ENCODE data around the gene STX2. TPM values are rescaled to one million over a fixed set of nuclear protein-coding genes. Genes with fewer than 3 reads are reported as not detected.

The STX2 gene
- total RNA-seq, 1 donor from 2014 or later = 33.0 TPM

- DNase-seq (ENCODE audit: low read depth) = no peak
- H2AFZ ChIP-seq (ENCODE audit: low read depth, low read length) = no peak overlapping the region
- Mint-ChIP-seq H3K4me3 (ENCODE audit: unreplicated experiment) (no peak overlapping the region), H3K9me3 (ENCODE audit: unreplicated experiment) (no peaks in the 10 kb centered on the region), H3K4me1 (ENCODE audit: low read depth, unreplicated experiment) (peaks cover 4% of the 10 kb centered on the region), H3K27ac (ENCODE audit: unreplicated experiment) (no peak overlapping the region), H3K27me3 (ENCODE audit: low read depth, unreplicated experiment) (no peaks in the 10 kb centered on the region), H3K36me3 (ENCODE audit: low read depth, unreplicated experiment) (peaks cover 21% of the 10 kb centered on the region)
- peaks cover 46% of the 10 kb centered on the region for H3K36me3 ChIP-seq (ENCODE audit: insufficient read depth, low read length)
- no peaks in the 10 kb centered on the region for H3K9me3 ChIP-seq (ENCODE audit: insufficient read depth, low read depth, low read length)
- H4K20me1 ChIP-seq (ENCODE audit: insufficient read depth, low read length) = peaks cover 20% of the 10 kb centered on the region
- H3K4me1 ChIP-seq (ENCODE audit: insufficient read depth, low read length) = peaks cover 9% of the 10 kb centered on the region
- no peak overlapping the region for H3K4me3 ChIP-seq (ENCODE audit: insufficient read depth, low read depth, low read length)
- no peak overlapping the region for H3K9ac ChIP-seq (ENCODE audit: low read length)
- H3K4me2 ChIP-seq (ENCODE audit: low read length) = no peak overlapping the region
- H3K79me2 ChIP-seq (ENCODE audit: insufficient read depth, low read length) = no peaks in the 10 kb centered on the region
- no peaks in the 10 kb centered on the region for H3K27me3 ChIP-seq (ENCODE audit: insufficient read depth, low read length)
- no peak for FAIRE-seq
- no peak overlapping the region for H3K27ac ChIP-seq (ENCODE audit: low read depth, low read length)
- TF ChIP-seq CTCF (IDR thresholded peaks at IDR 0.05; ENCODE audit: insufficient read depth, low read depth, low read length) (no peak), EZH2 (IDR thresholded peaks at IDR 0.05; ENCODE audit: insufficient read depth, low read length) (no peak)
Measured at GRCh38 chr12:130800312-130800711, 38.7 kb downstream of the STX2 start.

GRCh38 chr12:130799051-130799450 is 40.0 kb downstream of the STX2 start:
- Mint-ChIP-seq H3K27me3 (ENCODE audit: low read depth, unreplicated experiment) (no peaks in the 10 kb centered on the region), H3K4me3 (ENCODE audit: unreplicated experiment) (no peak overlapping the region), H3K27ac (ENCODE audit: unreplicated experiment) (no peak overlapping the region), H3K4me1 (ENCODE audit: low read depth, unreplicated experiment) (peaks cover 4% of the 10 kb centered on the region), H3K9me3 (ENCODE audit: unreplicated experiment) (no peaks in the 10 kb centered on the region), H3K36me3 (ENCODE audit: low read depth, unreplicated experiment) (peaks cover 11% of the 10 kb centered on the region)
- no peak for TF ChIP-seq EZH2 (IDR thresholded peaks at IDR 0.05; ENCODE audit: insufficient read depth, low read length)
- TF ChIP-seq CTCF (IDR thresholded peaks at IDR 0.05; ENCODE audit: insufficient read depth, low read depth, low read length) = no peak
- no peaks in the 10 kb centered on the region for H3K79me2 ChIP-seq (ENCODE audit: insufficient read depth, low read length)
- no peak overlapping the region for H2AFZ ChIP-seq (ENCODE audit: low read depth, low read length)
- H3K9me3 ChIP-seq (ENCODE audit: insufficient read depth, low read depth, low read length) = no peaks in the 10 kb centered on the region
- no peak overlapping the region for H3K27ac ChIP-seq (ENCODE audit: low read depth, low read length)
- FAIRE-seq (no peak), DNase-seq (ENCODE audit: low read depth) (no peak)
- H3K4me2 ChIP-seq (ENCODE audit: low read length) = no peak overlapping the region
- H3K9ac ChIP-seq (ENCODE audit: low read length) = no peak overlapping the region
- no peaks in the 10 kb centered on the region for H3K27me3 ChIP-seq (ENCODE audit: insufficient read depth, low read length)
- no peak overlapping the region for H3K4me3 ChIP-seq (ENCODE audit: insufficient read depth, low read depth, low read length)
- H3K36me3 ChIP-seq (ENCODE audit: insufficient read depth, low read length) = peaks cover 52% of the 10 kb centered on the region
- peaks cover 8% of the 10 kb centered on the region for H4K20me1 ChIP-seq (ENCODE audit: insufficient read depth, low read length)
- H3K4me1 ChIP-seq (ENCODE audit: insufficient read depth, low read length) = peaks cover 8% of the 10 kb centered on the region

GRCh38 chr12:130796985-130797686 is 41.9 kb downstream of the STX2 start:
- Mint-ChIP-seq H3K4me1 (ENCODE audit: low read depth, unreplicated experiment) (no peaks in the 10 kb centered on the region), H3K27ac (ENCODE audit: unreplicated experiment) (peak overlapping the region; percentile 10), H3K36me3 (ENCODE audit: low read depth, unreplicated experiment) (peaks cover 8% of the 10 kb centered on the region), H3K9me3 (ENCODE audit: unreplicated experiment) (no peaks in the 10 kb centered on the region), H3K4me3 (ENCODE audit: unreplicated experiment) (no peak overlapping the region), H3K27me3 (ENCODE audit: low read depth, unreplicated experiment) (no peaks in the 10 kb centered on the region)
- Histone ChIP-seq H3K4me1 (ENCODE audit: insufficient read depth, low read length) (no peaks in the 10 kb centered on the region), H3K4me2 (ENCODE audit: low read length) (no peak overlapping the region), H3K4me3 (ENCODE audit: insufficient read depth, low read depth, low read length) (no peak overlapping the region), H3K36me3 (ENCODE audit: insufficient read depth, low read length) (peaks cover 45% of the 10 kb centered on the region), H3K27ac (ENCODE audit: low read depth, low read length) (no peak overlapping the region), H3K27me3 (ENCODE audit: insufficient read depth, low read length) (no peaks in the 10 kb centered on the region), H3K9me3 (ENCODE audit: insufficient read depth, low read depth, low read length) (no peaks in the 10 kb centered on the region), H3K79me2 (ENCODE audit: insufficient read depth, low read length) (no peaks in the 10 kb centered on the region), H2AFZ (ENCODE audit: low read depth, low read length) (no peak overlapping the region), H3K9ac (ENCODE audit: low read length) (no peak overlapping the region), H4K20me1 (ENCODE audit: insufficient read depth, low read length) (no peaks in the 10 kb centered on the region)
- no peak for FAIRE-seq
- TF ChIP-seq CTCF (IDR thresholded peaks at IDR 0.05; ENCODE audit: insufficient read depth, low read depth, low read length) (no peak), EZH2 (IDR thresholded peaks at IDR 0.05; ENCODE audit: insufficient read depth, low read length) (no peak)
- no peak for DNase-seq (ENCODE audit: low read depth)
